Frontal cortex (tissue), 4 donors: ENCODE data around the gene TSHZ1. TPM values are rescaled to one million over a fixed set of nuclear protein-coding genes. Genes with fewer than 3 reads are reported as not detected.
"Not testable (repeated sequence)": the region's sequence is repeated elsewhere in the genome, so short reads cannot be mapped to it uniquely, and the experiment has no call there.

Experiments
- DNase-seq, 2 donors: peaks; one replicate each; pipeline ENCODE4 v3.0.0; 2012; ENCODE audit warnings: low spot score in 2 of 2
- FAIRE-seq: peaks from 2 replicates; lab custom pipeline; 2012; peaks lifted over from hg19 to GRCh38; lab: Jason Lieb, UNC
- total RNA-seq: library from RNA; depleted of rRNA; stranded (reverse); fragments of >200 nt; gene quantifications from one replicate; pipeline ENCODE4 v1.2.3, GENCODE V29; 2014
- donor health status: control.
- donor health status: control.
- donor health status: control.

Gene TSHZ1
- total RNA-seq, 1 donor from 2014 or later, result 7.3 TPM

DNA sequence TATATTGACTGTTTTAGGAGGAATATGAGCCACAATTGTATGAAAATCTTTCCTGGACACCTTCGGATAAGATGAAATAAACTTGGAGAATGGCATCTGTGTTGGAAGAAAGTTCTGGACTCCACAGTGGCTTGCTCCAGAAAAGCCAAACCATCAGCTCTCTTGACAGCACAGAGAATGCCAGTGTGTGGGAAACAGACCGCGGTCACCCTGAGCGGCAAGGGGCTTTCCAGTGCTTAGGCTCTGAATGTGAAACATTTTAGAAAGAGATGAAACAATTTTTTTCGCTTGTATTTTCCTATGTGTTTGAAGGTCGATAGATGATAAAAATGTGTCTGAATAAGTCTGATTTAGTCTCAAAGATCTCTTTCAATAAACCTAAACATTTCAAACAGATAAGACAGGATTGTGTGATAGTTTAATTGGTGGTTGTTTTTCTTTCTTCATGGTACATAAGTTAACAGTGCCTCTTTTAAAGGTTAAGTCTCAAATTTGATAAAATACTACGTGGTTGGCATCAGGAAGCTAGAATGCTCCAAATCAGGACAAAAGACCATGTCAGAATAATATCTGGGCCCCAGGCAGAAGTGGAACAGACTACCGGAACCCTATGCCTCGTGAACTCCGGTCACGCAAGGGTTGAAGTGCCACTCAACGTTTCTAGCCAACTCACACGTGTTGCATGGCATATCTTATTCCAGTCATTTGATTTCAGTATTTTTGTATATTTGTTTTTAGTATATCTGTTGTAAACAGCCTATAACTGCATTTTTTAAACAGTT, 30.6 kb upstream of the TSHZ1 start:
- no peak for FAIRE-seq
- no peak for DNase-seq

DNA sequence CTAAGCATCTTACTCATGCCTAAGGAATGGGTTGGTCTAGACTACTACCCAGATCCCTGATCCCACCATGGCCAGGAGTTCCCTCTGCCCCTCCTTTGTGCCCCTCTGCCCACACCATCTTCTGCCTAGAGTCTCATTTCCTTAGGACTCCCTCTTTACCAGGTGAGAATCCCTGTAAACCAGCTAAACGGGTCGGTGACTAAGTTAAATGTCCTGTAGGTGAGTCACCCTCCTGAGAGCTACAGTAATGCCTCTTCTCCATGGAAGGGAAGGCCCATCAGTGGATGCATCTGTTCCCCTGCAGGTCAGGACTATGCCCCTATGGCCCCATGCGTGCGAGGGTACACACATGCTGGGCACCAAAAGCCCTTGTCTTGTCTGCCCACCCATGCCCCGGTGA, 27.1 kb upstream of the TSHZ1 start:
- no peak for FAIRE-seq
- no peak for DNase-seq

GRCh38 chr18:75183973-75184493, 26.6 kb upstream of the TSHZ1 start:
- DNase-seq (no peak), FAIRE-seq (no peak)

DNA sequence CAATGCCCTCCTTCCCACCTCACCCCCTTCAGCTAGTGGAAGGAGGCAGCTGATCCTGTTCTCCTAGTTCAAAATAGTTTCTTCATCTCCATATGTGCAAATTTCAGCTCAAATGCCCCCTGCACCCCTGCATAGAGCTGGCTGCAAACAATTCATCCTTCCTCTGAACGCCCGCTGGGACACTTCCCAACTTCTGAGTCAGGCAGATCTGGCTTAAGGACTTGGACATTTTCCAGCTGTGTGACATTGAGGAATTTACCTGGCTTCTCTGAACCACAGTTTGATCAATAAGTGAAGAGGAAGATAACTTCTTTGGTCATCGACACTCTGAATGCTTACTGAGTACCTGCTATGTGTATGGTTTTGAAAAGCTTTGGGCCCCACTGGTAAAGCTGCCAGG, 25.1 kb upstream of the TSHZ1 start:
- FAIRE-seq, result no peak
- no peak for DNase-seq

GRCh38 chr18:75187702-75188101, 22.9 kb upstream of the TSHZ1 start:
- not testable (repeated sequence) for FAIRE-seq, DNase-seq

DNA sequence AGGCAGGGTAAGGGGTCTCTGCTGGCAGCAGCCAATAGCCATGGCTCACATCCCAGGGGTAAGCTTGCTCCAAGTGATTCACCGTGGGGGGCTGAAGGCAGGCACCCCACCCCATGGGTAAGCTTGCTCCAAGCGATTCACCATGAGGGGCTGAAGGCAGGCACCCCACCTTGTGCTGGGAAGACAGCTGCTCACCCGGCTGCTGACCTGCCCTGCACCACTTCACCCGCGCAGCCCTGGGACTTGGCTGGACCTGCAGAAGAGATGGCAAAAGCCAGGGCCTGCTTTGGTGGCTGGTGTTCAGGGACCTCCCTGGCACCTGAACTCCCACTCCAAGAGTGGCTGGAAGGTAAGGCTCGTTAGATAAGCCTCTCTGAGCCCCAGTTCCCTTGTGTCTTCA, 20.9 kb upstream of the TSHZ1 start:
- DNase-seq (no peak), FAIRE-seq (no peak)

DNA sequence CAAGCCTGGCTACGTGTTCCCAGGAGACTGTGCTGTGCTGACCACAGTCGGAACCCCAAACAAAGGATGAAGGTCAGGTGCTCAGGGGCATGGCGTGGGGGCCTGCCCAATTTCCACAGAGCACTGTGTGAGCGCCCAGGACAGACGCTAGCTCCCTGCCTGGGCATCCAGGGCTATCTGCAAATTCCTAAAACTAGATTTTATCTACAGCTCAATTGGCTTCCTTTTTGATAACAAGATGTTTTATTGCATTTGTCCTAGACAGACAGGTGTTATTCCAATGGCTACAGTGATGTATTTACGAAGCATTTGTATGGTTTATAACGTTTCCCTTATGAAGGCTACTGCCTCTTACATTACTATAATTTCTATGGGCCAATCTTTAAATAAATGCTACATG, 17.7 kb upstream of the TSHZ1 start:
- FAIRE-seq (no peak), DNase-seq (no peak)

- FAIRE-seq (no peak), DNase-seq (no peak)
These were observed 12.6 kb upstream of the TSHZ1 start for GRCh38 chr18:75198036-75198435.

GRCh38 chr18:75199327-75199726, 11.3 kb upstream of the TSHZ1 start:
- DNase-seq (no peak), FAIRE-seq (no peak)

- FAIRE-seq (no peak), DNase-seq (no peak)
These were observed 10.5 kb upstream of the TSHZ1 start for GRCh38 chr18:75200071-75200470.

- DNase-seq (no peak), FAIRE-seq (no peak)
These were observed 9.9 kb upstream of the TSHZ1 start for GRCh38 chr18:75200605-75201280.

- FAIRE-seq (no peak), DNase-seq (no peak)
These were observed 9.0 kb upstream of the TSHZ1 start for GRCh38 chr18:75201282-75202270.

DNA sequence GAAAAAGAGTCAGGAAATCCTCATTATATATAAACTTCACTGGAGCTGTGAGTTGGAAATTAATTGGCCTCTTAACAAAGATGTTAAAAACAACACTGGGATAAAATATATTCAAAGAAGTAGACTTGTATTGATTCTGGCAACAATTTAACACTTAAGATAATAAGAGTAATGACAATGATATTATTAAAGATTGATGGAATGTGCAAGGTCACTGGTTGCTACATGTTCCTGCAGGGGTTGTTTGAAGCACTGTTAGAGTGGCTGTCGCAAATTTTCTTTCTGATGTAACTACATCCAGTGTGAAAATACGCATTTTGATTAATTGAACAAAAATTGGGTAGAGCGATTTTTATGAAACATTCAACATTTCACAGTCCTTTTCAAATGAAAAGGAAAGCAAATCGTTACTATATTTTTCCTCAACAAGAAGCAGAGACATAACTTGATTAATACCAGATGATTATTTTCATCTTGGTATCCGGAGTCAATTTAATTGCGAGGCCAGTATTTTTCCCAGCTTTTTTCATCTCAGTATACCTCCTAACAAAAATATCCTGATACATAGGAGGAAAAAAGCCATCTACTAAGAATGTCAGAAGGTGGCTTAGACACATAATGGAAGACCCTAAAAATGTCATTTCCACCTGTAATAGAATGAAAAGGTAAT, 7.8 kb upstream of the TSHZ1 start:
- DNase-seq (no peak), FAIRE-seq (no peak)

DNA sequence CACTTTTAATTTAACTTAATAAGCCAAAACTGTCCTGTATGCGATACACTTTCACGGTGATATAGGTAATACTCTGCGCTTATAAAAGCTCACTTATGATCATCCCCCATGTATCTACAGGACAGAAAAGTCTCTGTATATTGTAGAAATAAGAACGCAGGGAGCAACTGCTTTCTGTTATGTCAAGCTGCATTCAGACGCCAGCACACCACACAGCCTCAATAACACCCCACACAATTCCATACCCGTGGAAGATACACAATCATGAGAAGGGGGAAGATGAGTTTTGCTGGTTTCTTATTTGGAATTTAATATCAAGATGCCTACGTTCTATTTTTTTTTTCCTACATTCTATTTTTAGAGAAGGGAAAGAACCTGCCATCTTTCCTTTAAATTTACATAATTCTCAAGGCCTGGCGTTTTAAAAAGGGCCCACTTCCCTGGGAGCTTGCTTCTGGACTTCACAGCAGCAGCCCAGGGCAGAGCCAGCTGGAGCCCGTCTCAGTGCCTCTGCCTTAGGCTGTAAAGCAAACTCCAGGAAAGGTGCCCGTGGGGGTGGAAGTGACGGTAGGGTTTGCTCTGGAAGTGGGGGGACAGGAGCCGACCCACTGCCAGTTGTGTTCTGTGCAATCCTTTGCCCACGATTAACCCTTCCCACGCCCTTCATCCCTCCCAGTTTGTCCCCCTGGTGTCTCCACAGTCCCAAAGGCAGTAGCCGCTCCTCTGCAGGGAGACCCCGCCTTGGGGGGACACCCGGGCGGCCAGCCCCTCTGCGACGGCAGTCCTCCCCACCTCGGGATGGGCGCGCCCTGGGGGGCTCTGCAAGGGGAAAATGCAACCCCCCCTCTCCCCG, 7.0 kb upstream of the TSHZ1 start:
- DNase-seq (no peak), FAIRE-seq (no peak)

DNA sequence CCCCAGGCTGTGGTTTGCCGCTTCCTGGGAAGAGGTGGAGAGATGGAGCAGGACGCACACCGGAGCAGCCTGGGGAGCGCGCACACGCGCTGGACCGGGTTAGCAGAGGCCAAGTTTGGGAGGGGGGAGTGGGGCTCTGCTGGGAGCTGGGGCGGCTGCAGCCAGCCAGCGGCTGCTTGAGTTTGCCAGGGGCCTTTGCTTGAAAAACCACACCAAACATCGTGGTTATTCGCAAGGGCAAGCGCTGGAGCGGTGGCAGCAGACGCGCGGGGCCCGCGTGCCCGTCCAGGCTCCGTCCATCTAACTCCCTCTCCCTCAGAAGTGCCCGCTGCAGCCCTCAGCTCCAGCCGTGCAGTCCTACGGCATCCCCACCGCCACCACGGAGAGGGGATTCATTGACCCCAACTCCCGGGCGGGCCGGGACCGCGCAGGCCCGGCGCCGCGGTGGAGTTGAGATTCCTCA, 6.3 kb upstream of the TSHZ1 start:
- FAIRE-seq (no peak), DNase-seq (no peak)

- DNase-seq, result no peak
- no peak for FAIRE-seq
These were observed 5.7 kb upstream of the TSHZ1 start for GRCh38 chr18:75204732-75205513.

DNA sequence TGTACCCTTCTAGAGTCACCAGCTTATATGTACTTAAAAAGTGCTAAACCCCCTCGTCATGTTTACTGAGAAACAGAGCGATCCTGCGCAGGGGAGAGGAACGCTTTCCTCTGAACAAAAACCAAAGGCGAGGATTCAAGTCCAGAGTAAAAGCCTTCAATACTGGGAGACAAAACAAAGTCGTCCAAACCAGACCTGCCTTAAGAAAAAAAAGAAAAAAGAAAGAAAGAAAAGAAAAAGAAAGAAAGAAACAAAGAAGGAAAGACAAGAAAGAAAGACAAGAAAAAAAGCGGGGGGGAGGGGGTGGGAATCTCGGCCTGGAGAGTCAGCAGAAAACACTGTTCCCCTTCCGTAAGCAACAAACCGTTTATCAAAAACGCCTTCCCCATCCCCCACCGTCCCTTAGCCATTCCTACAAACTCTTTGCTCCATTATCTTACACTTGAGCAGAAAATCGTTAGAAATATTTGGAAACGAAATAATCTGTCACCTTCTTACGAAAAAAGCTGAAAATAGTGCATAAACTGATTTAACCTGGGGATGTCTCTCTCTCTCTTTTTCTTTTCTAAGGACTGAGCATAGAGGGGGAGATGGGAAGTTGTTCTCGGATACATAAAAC, 5.0 kb upstream of the TSHZ1 start:
- DNase-seq (no peak), FAIRE-seq (no peak)
